H9 (cell line): Measurements from ENCODE around the gene NR2F2. TPM values are rescaled to one million over a fixed set of nuclear protein-coding genes. Genes with fewer than 3 reads are reported as not detected.

Experiments used
- DNase-seq: peaks from one replicate; pipeline ENCODE4 v3.0.0-alpha.2; 2017
- H2AFZ ChIP-seq: one replicate; pipeline ENCODE4 v1.6.1; 2013; ENCODE audit warnings: mild to moderate bottlenecking, low read length, control low read depth, moderate library complexity
- H2AK5ac ChIP-seq: 2 replicates; pipeline ENCODE4 v1.6.1; 2013; ENCODE audit warnings: low read length, control low read depth, mixed read lengths; ENCODE audit not compliant: insufficient read length
- H2BK120ac ChIP-seq: one replicate; pipeline ENCODE4 v1.6.1; 2013; ENCODE audit warnings: low read depth, mild to moderate bottlenecking, low read length, control low read depth, inconsistent platforms; ENCODE audit not compliant: poor library complexity, severe bottlenecking
- H2BK12ac ChIP-seq: 2 replicates; pipeline ENCODE4 v1.6.1; 2013; ENCODE audit warnings: low read length, control low read depth, mixed read lengths, low read depth; ENCODE audit not compliant: insufficient read length
- H2BK15ac ChIP-seq: 2 replicates; pipeline ENCODE4 v1.6.1; 2013; ENCODE audit warnings: low read depth, low read length, control low read depth
- H2BK20ac ChIP-seq: one replicate; pipeline ENCODE4 v1.6.1; 2013; ENCODE audit warnings: low read depth, mild to moderate bottlenecking, low read length, control low read depth, inconsistent platforms; ENCODE audit not compliant: poor library complexity, severe bottlenecking
- H2BK5ac ChIP-seq: 2 replicates; pipeline ENCODE4 v1.6.1; 2013; ENCODE audit warnings: low read length, control low read depth, mixed read lengths; ENCODE audit not compliant: insufficient read length
- H3K14ac ChIP-seq: 2 replicates; pipeline ENCODE4 v1.6.1; 2013; ENCODE audit warnings: low read length, control low read depth; ENCODE audit not compliant: insufficient read depth
- H3K18ac ChIP-seq: 2 replicates; pipeline ENCODE4 v1.6.1; 2013; ENCODE audit warnings: low read depth, mild to moderate bottlenecking, mixed read lengths, low read length, control low read depth; ENCODE audit not compliant: insufficient read length
- H3K23ac ChIP-seq: 2 replicates; pipeline ENCODE4 v1.6.1; 2013; ENCODE audit warnings: low read length, control low read depth, mixed read lengths, low read depth; ENCODE audit not compliant: insufficient read length
- H3K23me2 ChIP-seq: 2 replicates; pipeline ENCODE4 v1.6.1; 2013; ENCODE audit warnings: low read depth, mild to moderate bottlenecking, mixed read lengths, low read length, control low read depth; ENCODE audit not compliant: insufficient read length, poor library complexity, severe bottlenecking
- H3K27ac ChIP-seq: 2 replicates; pipeline ENCODE4 v1.5.1; 2013; ENCODE audit warnings: low read length, control low read depth, mixed read lengths, low read depth; ENCODE audit not compliant: insufficient read length
- H3K27me3 ChIP-seq: 2 replicates; pipeline ENCODE4 v1.6.1; 2013; ENCODE audit warnings: low read length, control low read depth, inconsistent platforms; ENCODE audit not compliant: insufficient read depth
- H3K4ac ChIP-seq: 2 replicates; pipeline ENCODE4 v1.6.1; 2013; ENCODE audit warnings: low read depth, mild to moderate bottlenecking, control low read depth, inconsistent platforms, low read length, moderate library complexity
- H3K4me1 ChIP-seq: 2 replicates; pipeline ENCODE4 v1.6.1; 2013; ENCODE audit warnings: low read length, control low read depth, inconsistent platforms; ENCODE audit not compliant: insufficient read depth
- H3K4me2 ChIP-seq: 2 replicates; pipeline ENCODE4 v1.6.1; 2013; ENCODE audit warnings: low read length, control low read depth, mixed read lengths; ENCODE audit not compliant: insufficient read length, insufficient read depth
- H3K56ac ChIP-seq: 2 replicates; pipeline ENCODE4 v1.6.1; 2013; ENCODE audit warnings: low read depth, mild to moderate bottlenecking, mixed read lengths, low read length, control low read depth; ENCODE audit not compliant: insufficient read length
- H3K79me1 ChIP-seq: 2 replicates; pipeline ENCODE4 v1.6.1; 2013; ENCODE audit warnings: low read depth, mild to moderate bottlenecking, moderate library complexity, low read length, control low read depth, inconsistent platforms; ENCODE audit not compliant: insufficient read depth, poor library complexity, severe bottlenecking
- H3K79me2 ChIP-seq: 2 replicates; pipeline ENCODE4 v1.6.1; 2013; ENCODE audit warnings: low read length, control low read depth, inconsistent platforms; ENCODE audit not compliant: insufficient read depth
- H3K9ac ChIP-seq: 2 replicates; pipeline ENCODE4 v1.6.1; 2013; ENCODE audit warnings: low read length, control low read depth, mixed read lengths; ENCODE audit not compliant: insufficient read length; ENCODE audit errors: extremely low read depth
- H3K9me3 ChIP-seq: one replicate; pipeline ENCODE4 v1.6.1; 2013; ENCODE audit warnings: low read depth, low read length, inconsistent platforms; ENCODE audit not compliant: control insufficient read depth
- H3T11ph ChIP-seq: one replicate; pipeline ENCODE4 v1.6.1; 2013; ENCODE audit warnings: mild to moderate bottlenecking, low read length, control low read depth, inconsistent platforms
- H4K20me1 ChIP-seq: one replicate; pipeline ENCODE4 v1.6.1; 2013; ENCODE audit not compliant: control insufficient read depth, insufficient read length, insufficient read depth
- H4K5ac ChIP-seq: 2 replicates; pipeline ENCODE4 v1.6.1; 2013; ENCODE audit warnings: low read depth, mild to moderate bottlenecking, mixed read lengths, low read length, control low read depth; ENCODE audit not compliant: insufficient read length
- H4K8ac ChIP-seq: replicated peaks from 2 replicates; pipeline ENCODE4 v1.6.1; 2013; ENCODE audit warnings: low read length, control low read depth, mixed read lengths, low read depth; ENCODE audit not compliant: insufficient read length
- H4K91ac ChIP-seq: 2 replicates; pipeline ENCODE4 v1.6.1; 2013; ENCODE audit warnings: low read depth, mild to moderate bottlenecking, moderate library complexity, mixed read lengths, low read length, control low read depth; ENCODE audit not compliant: insufficient read length
- H3K27ac Mint-ChIP-seq, 3 experiments: 2 replicates in 2 of 3; 3 replicates in 1 of 3; pipeline ENCODE4 v1.8.0; 2020 to 2021; ENCODE audit warnings: mixed read lengths in 3 of 3, mild to moderate bottlenecking in 1 of 3, moderate library complexity in 1 of 3
- H3K27me3 Mint-ChIP-seq: 2 replicates; pipeline ENCODE4 v1.8.0; 2021; ENCODE audit warnings: low read depth, mild to moderate bottlenecking, moderate library complexity, mixed read lengths
- H3K36me3 Mint-ChIP-seq, 3 experiments: 2 replicates in 2 of 3; 3 replicates in 1 of 3; pipeline ENCODE4 v1.8.0; 2020 to 2021; ENCODE audit warnings: low read depth in 3 of 3, mixed read lengths in 3 of 3; ENCODE audit not compliant: insufficient read depth in 1 of 3
- H3K4me1 Mint-ChIP-seq, 2 experiments: 2 replicates each; pipeline ENCODE4 v1.8.0; 2020; ENCODE audit warnings: mixed read lengths in 2 of 2
- H3K4me3 Mint-ChIP-seq, 2 experiments: 2 replicates in 1 of 2; 3 replicates in 1 of 2; pipeline ENCODE4 v1.8.0; 2020 to 2021; ENCODE audit warnings: mild to moderate bottlenecking in 2 of 2, mixed read lengths in 2 of 2, moderate library complexity in 1 of 2
- H3K9me3 Mint-ChIP-seq, 2 experiments: 2 replicates in 1 of 2; 3 replicates in 1 of 2; pipeline ENCODE4 v1.8.0; 2020; ENCODE audit warnings: mild to moderate bottlenecking in 2 of 2, mixed read lengths in 2 of 2, moderate library complexity in 1 of 2
- WGBS: extraction: QIAGEN DNeasy Blood & Tissue Kit; methylation state at CpG from one replicate; pipeline ENCODE4 v1.1.7; 2013; ENCODE audit warnings: missing lambda C conversion rate, low lambda C conversion rate, mixed read lengths; ENCODE audit not compliant: insufficient read length; ENCODE audit errors: extremely low coverage; 5-methylcytosine and 5-hydroxymethylcytosine counted together
- total RNA-seq: library from RNA; stranded (reverse); gene quantifications from 2 replicates; pipeline ENCODE4 v1.2.1, GENCODE V29; 2021
- TF ChIP-seq, protein P1 (sequence below): fragments of 200-600 bp; sonication (generic); conservative IDR thresholded peaks from 3 replicates; pipeline ENCODE4 v1.8.0; 2021; ENCODE audit warnings: antibody characterized with exemption, mild to moderate bottlenecking

Gene NR2F2
- total RNA-seq, 1 experiment from 2014 or later: 0.24 TPM

DNA sequence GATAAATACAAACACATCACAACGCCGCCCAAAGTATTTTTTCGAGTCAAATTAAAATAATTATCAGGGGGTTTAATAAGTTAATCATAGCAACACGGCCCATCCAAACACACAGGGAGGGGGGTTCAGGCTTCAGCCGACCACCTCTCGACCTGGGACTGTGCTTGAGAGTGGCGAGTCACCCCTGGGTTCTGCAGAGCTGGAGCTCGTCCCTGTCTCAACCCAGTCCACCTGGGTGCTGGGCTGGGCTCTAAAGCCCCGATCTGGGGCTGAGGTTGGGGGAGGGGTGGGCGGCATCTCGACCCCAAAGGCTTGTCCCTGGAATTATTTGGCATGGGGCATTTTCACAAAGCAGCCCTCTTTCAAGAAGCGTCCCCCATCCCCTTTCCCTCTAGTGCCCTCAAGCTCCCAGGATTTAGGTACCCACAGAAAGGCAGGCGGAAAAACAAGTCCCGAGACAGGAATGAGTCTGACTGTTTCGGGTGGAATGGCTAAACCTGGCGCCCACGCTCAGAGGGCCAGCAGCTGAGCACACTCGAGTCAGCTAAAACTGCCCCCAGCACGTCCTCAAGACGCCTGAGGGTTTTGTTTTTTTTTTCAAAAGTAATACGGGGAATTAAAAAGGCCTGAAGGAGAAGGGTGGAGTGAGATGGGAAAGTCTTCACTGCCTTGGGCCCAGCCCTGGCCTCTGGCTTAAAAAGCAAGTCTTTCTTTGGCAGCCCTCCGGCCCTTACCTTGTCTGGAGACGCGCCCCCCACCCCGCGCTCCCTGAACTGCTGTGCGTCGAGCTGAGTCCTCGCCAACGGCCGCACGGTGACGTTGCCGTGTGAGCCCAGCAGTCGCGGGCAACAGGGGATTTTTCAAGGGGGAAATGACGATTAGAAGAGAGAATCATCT is 32.5 kb downstream of the NR2F2 start:
- Mint-ChIP-seq H3K9me3 (peaks cover 2 to 7% of the 10 kb centered on the region in 2 experiments; a peak in 2 of 5 replicates), H3K27ac (no peak overlapping the region), H3K27me3 (no peaks in the 10 kb centered on the region), H3K4me1 (peaks cover 25 to 71% of the 10 kb centered on the region in 2 experiments), H3K36me3 (peaks cover 0 to 2% (median 0%) of the 10 kb centered on the region in 3 experiments; a peak in 2 of 7 replicates), H3K4me3 (peak overlapping the region in 1 of 2 experiments; percentile 54; a peak in 2 of 5 replicates)
- Histone ChIP-seq H4K91ac (no peak overlapping the region), H4K20me1 (no peaks in the 10 kb centered on the region), H3K18ac (no peak overlapping the region), H3K27ac (no peak overlapping the region), H3K4me2 (peak overlapping the region; percentile 33), H2AFZ (no peak overlapping the region), H2AK5ac (no peak overlapping the region), H3K4ac (no peak overlapping the region), H3K79me2 (no peaks in the 10 kb centered on the region), H4K8ac (no peak overlapping the region), H3T11ph (no peak overlapping the region), H2BK12ac (no peak overlapping the region), H3K9ac (no peak overlapping the region), H3K23ac (no peak overlapping the region), H3K14ac (no peak overlapping the region), H3K23me2 (peaks cover 8% of the 10 kb centered on the region), H4K5ac (no peak overlapping the region), H2BK15ac (no peak overlapping the region), H3K9me3 (no peaks in the 10 kb centered on the region), H2BK20ac (no peak overlapping the region), H3K4me1 (0 out of 2 replicates have a peak, but pooled peaks cover 2% of the 10 kb centered on the region), H2BK120ac (no peak overlapping the region), H3K27me3 (peaks cover 98% of the 10 kb centered on the region), H3K79me1 (no peaks in the 10 kb centered on the region), H2BK5ac (no peak overlapping the region), H3K56ac (no peak overlapping the region)
- peak; percentile 80 for DNase-seq
- WGBS: no CpG with 5 or more reads among the region's 37 CpGs
- TF ChIP-seq, protein P1, sequence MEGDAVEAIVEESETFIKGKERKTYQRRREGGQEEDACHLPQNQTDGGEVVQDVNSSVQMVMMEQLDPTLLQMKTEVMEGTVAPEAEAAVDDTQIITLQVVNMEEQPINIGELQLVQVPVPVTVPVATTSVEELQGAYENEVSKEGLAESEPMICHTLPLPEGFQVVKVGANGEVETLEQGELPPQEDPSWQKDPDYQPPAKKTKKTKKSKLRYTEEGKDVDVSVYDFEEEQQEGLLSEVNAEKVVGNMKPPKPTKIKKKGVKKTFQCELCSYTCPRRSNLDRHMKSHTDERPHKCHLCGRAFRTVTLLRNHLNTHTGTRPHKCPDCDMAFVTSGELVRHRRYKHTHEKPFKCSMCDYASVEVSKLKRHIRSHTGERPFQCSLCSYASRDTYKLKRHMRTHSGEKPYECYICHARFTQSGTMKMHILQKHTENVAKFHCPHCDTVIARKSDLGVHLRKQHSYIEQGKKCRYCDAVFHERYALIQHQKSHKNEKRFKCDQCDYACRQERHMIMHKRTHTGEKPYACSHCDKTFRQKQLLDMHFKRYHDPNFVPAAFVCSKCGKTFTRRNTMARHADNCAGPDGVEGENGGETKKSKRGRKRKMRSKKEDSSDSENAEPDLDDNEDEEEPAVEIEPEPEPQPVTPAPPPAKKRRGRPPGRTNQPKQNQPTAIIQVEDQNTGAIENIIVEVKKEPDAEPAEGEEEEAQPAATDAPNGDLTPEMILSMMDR: no peak
